GM18511 (cell line): ENCODE measurements around the gene CCDC136.

Experiments
- ATAC-seq: cut with Tn5 transposase; IDR thresholded peaks from one replicate; pipeline ENCODE4 v1.9.1; 2021; ENCODE audit warnings: mild to moderate bottlenecking, moderate library complexity; ENCODE audit not compliant: unreplicated experiment

Gene CCDC136

DNA sequence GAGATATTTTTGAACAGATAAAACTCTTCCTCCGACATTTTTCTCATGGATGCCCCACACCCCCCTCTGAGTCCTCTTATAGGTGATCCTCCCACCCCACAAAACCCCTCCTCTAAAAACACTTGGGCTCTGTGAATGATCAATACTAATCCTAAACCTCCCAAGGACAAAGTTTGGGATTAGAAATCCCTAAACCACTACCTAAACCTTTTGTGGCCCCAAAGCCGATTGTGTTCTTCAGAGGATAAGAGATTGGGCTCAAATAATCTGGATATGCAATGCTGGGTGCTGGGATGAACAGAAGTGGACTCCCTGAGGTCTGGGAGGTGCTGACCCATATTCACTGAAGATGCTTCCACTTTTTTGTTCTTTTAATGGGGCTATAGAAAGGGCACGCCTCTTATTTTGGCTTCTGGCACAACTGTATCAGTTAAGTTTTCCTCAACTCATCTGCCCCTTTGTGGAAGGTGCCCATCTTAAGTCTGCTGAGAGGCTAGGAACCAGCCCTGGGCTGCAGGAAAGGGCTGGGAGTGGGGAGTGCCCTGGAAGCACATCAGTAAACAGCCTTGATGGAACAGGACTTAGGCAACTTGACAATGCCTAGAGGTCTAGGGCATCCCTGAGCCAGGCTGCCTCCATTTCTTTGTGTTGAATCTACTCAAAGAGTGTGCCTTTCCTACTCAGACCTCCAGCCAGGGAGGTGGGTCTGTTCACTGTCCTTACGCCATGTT lies 15.9 kb upstream of the CCDC136 start, which contains the start of gene OPN1SW:
OPN1SW (minus strand) TSS at position 51 of the 731 bp plus-strand sequence; CDS start at position 38, 13 bp downstream.
- ATAC-seq: no peak

DNA sequence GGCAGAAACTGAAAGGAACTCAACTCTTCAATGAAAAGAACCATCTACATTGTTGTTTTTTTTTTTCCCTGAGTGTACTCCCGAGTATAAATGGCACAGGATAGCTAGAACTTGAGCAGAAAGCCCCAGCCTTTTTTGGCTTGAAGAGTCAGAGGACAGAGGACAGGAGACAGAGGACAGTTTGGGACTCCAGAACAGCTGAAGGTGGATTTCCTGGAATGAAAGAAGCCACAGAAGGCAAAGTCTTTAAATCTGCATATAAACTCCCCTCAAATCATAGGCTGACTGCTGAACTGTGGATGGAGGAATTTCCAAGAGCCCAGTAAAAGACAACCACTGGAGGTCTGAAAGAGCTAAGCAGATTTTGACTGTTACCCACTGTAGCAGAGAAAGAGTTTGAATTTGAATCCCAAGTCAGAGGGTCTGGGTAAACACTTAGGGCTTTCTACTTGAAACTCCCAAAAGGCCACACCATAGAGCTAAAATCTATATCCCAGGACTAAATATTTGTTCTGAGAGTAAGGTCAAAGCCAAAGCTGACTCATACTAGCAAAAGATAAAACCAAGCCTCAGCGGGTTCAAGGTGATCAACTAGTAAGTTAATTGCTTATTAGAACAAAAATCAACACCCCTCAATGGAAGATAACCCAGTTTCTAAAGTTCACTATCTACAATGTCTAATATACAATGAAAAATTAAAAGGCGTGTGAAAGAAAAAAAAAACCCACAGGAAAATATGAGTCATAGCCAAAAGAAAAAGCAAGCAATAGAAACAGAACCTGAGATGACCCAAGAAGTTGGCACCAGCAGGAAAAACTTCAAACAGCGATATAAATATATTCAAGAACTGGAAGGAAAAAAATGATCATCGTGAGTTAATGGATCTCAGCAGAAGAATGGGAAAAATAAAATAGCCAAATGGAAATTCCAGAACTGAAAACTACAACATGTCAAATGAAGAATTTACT lies 14.3 kb upstream of the CCDC136 start:
- no peak for ATAC-seq

DNA sequence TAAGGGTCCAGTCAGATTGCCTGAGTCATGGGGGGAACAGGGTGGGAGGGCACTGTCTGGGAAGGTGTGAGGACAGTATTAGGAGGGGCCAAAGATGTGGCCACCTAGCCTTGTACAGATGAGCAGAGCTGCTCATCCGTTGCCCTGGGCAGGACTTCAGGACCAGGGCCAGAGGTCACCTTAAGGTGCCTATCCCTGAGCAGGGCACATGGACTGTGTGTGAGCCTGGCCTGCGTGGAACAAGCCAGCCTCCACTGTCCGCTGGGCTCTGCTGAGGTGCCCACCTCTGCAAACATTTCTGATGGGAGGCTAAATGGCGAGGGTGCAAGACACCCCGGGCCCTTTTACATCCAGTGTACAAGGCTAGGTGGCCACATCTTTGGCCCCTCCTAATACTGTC lies 12.8 kb upstream of the CCDC136 start:
- no peak for ATAC-seq

DNA sequence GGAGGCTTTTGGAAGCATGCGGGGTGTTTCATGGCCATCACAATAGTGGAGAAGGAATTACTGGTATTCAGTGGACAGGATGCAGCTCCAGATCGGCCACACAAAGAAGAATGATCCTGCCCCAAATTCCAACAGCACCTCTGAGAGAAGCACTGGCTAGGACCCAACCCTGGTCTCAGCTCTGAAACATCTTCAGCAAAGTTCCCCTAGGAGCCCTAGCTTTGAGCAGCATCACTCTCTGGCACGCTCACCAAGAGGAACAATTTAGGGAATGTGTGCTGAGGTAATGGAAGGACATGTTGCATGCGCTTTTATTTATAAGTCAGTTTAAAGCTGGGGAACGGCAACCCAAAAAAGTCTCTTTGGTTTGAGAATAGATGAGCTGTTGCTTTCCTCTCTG lies 10.6 kb upstream of the CCDC136 start:
- ATAC-seq: no peak

DNA sequence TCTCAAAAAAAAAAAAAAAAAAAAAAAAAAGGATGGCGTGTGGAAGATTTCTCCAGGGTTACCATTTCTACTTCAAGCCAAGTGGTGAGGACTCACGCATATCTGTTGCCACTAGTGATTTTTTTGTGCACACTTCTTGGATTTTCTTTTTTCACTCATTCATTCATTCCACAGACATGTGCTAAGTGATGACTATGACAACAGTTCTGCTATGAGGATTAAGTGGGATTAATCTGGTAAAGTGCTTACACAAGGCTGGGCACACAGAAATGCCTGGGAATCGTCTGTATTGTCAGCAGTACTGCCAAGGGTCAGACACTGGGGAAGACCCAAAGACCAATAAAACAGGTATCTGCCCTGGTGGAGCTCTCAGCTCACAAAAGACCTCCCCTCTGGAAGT lies 9.9 kb upstream of the CCDC136 start:
- no peak for ATAC-seq

DNA sequence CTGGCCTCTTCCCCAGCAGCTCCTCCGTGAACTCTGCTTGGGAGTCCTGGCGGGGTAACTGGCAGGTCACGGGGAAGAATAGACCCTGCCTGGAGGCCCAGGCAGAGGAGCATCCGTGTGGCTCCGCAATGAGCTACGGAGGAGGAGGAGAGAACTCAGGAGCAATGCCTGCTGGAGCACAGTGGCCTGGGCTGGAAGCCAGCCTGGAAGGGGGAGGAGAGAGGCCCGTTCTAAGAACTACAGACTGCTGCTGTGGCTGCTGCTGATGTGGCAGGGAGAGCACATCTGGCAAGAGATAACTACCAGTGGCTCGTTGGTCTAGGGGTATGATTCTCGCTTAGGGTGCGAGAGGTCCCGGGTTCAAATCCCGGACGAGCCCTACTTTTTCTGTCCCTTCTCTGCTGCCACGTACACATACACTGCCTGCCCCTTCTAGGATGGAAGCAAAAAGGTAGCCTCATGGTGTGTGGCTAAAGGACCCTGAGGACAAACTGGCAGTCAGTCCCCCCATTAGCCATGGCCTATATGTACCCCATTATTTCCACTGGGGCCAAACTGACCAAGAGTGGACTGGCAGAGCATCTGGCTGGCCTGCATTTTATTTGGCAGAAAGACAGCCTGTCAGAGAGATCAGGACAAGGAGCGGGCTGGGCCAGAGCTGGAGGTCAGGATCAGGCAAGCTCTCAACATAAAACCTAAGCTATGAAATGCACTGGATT lies 8.5 kb upstream of the CCDC136 start:
- no peak for ATAC-seq

DNA sequence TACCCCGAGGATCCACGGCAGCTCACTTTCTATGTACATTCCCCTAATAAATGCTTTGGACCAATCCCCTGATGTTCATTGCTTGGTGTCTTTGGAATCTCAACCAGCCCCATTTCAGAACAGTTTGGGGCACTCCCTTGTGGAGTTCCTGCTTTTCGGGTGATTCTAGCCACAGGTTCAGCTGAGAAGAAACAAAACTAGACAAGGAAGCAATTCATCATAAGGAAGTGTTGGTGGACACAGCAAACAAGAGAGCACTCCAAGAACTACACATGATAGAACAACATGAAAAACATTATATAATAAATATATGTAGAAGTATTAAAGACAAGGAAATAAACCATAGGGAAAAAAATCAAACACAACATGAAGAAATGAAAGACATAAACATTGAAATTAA lies 6.0 kb upstream of the CCDC136 start:
- ATAC-seq: no peak

DNA sequence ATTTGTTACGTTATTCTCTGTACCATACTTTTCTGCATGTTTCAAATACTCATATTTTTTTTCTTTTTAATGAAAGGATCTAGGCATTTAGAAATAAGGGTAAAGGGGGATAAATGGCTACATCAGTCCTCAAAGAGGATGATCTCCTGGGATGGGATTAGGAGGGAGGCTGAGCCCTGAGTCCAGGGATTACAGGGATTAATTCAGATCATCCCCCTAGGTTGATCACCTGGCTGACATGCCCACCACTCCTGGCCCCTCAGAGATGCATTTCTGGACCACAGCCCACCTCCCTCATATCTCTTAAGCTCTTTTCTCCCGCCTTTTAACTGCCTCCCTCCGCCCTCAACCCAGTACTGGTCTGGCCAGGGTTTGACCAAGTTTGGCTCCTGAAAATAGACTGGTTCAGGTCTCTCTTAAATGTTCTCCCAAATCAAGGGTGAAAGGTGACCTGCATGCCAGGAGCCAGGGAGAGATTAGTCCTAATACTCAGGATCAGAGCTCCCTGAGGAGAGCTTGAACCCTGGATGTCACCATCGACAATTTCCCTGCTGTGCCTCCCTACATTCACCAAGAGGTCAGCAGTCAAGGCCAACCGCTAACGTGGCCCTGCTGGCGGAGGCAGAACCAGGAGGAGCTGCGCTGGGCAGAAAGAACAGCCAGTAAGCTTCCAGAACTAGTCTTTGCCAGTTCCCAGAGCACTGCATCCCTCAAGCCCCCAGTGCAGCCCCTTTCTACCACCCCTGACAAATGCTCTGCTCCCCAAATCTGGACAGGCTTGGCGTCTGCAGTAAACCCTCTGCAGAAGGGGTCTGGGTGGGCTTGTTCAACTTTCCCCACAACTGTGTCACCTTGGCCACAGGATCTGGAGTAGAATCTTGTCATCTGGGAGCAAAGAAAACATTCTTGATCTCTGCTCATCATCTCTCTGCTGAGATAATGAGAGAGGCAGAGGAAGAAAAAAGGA lies 3.0 kb upstream of the CCDC136 start:
- ATAC-seq: no peak

DNA sequence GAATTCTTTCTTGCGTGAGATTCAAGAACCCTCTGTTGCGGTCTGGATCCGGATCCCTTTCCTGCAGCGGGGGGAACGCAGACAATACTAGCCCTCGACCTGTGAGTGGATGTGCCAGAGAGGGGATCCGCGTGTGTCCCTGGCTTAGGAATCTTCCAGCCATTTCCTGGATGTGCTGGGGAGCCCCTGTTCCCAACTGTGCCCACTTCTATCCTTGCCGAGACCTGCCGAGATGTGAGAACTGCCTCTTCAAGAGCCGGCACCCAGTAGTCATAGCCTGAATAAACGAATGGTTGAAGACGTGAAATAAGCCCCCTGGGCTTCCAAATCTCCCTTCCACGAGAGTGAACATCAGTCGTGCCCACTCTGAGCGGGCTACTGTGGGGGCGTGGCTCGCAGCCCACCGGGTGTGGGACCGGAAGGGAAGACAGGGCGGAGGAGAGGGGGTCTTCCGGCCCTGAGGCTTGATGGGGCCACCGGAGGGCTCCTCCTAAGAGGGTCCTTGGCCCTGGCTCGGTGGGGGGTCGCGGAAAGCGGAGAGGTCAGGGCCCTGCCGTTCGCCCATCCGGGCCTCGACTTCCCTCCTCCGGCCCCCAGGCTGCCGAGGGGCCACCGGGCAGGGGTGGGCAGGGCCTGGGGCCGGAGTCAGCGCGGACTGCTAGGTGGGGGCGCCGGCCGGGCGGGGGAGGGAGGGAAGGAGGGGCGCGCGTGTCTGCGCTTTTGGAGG lies 1.3 kb upstream of the CCDC136 start:
- ATAC-seq: peak; percentile 23

DNA sequence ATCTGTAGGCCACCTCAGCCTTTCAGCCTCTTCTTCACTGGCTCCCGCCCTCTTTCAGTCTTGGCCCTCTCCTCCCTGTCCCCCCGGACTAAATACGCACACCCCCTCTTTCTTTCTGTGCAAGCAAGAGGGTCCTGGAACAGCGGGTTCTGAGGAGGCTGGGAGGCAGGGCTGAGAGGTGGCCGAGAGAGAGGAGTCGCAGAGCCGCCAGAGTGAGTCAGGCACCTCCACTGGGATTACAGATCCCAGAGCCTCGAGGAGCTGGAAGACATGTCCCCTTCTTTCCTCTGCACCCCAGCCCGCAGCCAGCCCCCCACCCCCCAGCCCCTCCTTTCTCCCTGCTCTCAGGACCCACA lies 182 bp downstream of the CCDC136 start:
- no peak for ATAC-seq

DNA sequence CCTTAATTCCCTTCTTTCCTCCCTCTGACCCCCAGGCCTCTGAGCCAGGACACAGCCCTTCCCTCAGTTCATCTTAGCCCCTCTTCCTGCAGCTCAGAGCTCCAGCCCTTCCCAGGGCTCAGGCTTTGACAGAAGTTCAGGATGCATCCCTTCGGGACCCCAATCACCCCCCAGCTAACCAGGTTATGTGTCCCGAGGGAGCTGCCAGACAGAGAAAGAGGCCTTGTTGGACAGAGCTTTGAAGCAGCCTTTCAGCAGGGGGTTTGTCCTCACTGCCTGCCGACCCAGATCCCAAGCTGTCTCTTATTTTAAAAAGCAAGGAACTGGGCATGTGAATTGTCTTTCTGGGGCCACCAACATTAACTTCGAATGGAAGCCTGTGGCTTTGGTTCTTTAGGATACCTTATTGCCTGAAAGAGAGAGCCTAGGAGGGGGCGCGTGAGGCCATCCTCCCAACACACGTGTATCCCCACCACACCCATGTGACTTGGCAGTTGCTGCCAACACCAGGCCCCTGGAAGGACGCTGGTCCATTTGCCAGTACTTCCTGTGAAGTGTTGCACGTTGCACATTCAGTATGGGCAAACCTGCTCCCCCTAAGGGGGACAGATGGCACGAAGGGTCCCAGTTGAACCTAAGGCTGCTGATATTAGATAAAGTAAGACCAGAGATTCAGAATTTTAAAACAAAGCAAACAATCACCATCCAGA lies 858 bp downstream of the CCDC136 start:
- ATAC-seq: no peak

DNA sequence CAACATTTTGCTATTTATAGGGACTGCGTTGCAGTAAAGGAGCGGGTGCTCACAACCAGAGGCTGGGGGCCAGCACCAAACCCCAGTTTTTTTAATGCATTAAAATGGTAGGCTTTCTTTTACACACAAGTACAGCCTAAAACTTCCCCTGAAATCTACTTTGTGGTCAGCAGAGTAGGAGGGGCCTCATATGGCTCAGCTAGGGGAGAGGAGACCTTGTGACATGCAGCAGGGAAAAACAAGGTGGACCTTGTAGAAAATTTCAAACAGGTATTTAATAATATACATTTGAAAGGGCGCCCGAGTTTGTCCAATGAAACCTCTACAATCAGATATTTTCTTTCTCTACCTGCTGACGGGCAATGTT lies 1.4 kb downstream of the CCDC136 start:
- ATAC-seq: no peak

DNA sequence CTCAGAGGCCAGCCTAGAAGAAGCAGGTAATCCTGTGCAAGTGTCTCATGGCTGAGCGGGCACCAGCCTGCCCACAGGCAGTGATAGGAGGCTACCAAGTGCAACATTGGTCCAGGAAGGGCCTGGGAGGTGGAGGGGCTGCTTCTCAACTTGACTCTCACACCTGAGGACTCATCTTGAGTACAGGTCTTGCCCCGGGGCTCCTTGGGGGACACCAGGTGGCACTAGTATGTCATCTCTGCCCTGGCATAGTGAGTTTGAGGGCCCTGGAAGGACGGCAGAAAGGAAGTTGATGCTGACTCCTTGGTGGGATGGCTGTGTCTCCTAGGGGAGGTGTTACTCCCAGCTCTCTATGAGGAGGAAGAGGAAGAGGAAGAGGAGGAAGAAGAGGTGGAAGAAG lies 2.3 kb downstream of the CCDC136 start:
- no peak for ATAC-seq

DNA sequence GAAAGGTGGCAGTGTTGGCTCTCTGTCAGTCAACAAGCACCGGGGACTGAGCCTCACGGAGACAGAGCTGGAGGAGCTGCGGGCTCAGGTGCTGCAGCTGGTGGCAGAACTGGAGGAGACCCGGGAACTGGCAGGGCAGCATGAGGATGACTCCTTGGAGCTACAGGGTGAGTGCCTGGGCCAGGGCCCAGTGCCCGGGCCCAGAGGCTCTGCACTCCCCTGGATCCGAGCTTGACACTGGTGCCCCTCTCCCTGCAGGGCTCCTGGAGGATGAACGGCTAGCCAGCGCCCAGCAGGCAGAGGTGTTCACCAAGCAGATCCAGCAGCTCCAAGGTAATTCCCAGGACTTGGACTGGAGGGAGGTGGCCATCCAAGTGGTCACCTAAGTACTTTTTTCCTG lies 2.7 kb downstream of the CCDC136 start:
- no peak for ATAC-seq

DNA sequence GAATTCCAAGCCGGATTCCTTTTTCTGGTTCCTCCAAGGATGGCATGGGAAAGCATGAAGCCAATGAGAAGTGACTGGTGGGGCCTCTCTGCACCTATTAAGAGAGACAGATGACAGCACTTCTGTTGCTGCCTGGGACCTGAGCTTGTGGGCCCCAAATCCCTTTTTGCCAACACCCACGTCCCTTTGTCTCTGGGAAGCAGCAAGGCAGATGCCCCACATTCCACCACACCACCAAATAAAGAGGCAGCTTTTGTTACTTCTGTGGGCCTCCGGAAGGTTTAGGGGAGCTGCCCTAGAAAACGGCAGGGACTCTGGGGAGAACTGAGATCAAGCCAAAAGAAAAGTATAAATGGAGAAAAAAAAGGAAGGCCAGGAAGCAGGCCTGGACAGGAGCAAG lies 3.4 kb downstream of the CCDC136 start:
- ATAC-seq: no peak

DNA sequence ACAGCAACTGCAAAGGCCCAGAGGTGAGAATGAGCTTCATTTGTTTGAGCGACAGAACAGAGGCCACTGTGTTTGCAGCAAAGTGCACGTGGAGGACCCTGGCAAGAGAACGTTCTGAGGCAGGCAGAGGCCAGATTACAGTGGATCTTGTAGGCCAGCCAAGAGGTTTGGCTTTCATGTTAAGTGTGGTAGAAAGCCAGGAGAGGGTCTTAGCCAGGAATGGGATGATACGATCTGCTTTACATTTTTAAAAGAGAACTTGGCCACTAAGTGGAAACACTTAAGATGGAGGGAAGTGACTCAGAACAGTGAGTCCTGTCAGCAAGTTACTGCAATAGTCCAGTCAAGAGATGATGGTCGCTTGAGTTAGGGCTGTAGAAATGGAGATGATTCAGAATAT lies 4.6 kb downstream of the CCDC136 start:
- no peak for ATAC-seq

DNA sequence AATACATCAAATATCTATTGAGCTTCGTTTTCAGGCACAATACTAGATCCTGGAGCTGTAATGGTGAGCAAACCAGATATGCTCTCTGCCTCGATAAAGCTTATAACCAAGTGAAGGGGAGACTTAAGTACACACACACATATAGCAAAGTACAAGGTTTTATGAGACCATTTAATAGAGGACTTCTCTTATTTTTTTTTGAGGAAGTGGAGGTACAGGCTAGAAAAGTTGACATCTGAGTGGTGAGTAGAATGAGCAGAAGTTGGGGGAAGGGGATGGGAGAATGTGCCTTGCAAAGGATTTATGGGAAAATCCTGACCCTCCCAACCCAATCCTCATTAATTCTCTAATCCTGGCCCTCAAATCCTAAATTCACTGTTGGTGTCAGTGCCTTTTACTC lies 7.7 kb downstream of the CCDC136 start:
- no peak for ATAC-seq

DNA sequence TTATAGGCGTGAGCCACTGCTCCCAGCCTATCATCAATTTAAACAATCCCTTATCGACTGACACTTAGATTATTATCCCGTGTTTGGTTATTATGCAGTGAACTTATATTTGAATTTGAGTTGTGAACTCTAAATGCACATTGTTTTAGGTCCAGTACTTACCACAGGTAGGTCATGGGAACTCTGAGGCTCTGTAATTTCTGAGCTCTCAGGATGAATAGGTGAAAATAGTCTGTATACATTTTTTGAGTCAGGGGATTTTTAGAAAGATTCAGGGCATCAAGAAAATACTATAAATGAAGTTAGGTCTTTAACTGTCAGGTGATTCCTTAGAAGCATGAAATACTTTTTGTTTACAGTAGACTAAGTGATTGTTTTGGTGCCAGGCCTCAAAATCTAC lies 8.8 kb downstream of the CCDC136 start:
- no peak for ATAC-seq

DNA sequence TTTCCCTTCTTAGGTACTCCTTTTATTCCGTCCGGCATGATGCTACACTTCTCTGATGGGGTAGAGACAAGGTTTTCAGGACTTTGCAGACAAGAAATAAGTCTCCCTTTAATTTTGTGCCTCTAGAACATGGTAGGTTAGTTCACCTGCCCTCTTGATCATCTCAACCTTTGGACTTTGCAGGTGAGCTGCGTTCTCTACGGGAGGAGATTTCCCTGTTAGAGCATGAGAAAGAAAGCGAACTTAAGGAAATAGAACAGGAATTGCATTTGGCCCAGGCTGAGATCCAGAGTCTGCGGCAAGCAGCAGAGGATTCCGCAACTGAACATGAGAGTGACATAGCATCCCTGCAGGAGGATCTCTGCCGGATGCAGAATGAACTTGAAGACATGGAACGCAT lies 9.2 kb downstream of the CCDC136 start:
- ATAC-seq: no peak
